Lung microvascular endothelial cell (primary cell): ENCODE data around the gene PPP1R15B. TPM values are rescaled to one million over a fixed set of nuclear protein-coding genes. Genes with fewer than 3 reads are reported as not detected.
"Not testable (repeated sequence)": the region's sequence is repeated elsewhere in the genome, so short reads cannot be mapped to it uniquely, and the experiment has no call there.

Experiments
- DNase-seq, 2 donors: peaks; one replicate each; pipeline versions ENCODE4 v3.0.0 to v3.0.0-alpha.2; 2010; ENCODE audit warnings: low read depth in 2 of 2
- total RNA-seq: library from RNA; depleted of rRNA; stranded (reverse); fragments of >200 nt; gene quantifications from 2 replicates; pipeline ENCODE4 v1.2.1, GENCODE V29; 2014

PPP1R15B gene
- total RNA-seq, 1 donor from 2014 or later: 21.0 TPM

DNA sequence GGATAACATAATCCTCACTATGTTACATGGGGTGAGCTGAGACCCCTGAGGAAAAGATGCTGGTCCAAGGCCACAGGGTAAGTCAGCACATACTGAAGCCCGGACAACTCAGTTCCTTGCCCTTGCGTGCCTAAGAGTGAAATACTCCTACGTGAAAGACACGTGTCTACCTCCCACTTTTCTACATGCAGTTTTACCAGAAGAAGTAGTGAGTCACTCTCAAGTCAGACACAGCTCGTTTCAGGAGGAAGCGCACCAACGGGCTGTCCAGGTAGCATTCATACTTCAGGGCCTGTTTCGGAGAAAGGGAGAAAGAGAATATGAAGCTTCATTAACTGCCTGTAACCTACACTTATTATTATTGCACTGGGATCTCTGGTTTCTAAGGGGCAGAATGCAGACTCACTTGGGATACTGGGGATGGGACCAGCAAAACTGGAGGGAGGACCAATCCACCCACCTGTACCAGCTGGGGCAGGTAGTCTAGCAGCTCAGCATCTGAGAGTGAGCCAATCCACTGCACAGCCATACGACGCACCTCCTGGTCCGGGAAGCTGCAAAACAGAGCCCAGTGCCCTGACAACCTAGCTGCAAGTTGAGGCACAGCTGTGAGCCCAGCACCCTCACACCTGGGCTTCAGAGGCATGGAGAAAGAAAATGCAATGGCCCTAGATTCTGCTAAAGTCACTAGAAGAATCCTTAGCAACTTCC, 32.4 kb upstream of the PPP1R15B start:
- no peak for DNase-seq

- no peak for DNase-seq
Measured at GRCh38 chr1:204443260-204443619, 31.6 kb upstream of the PPP1R15B start.

GRCh38 chr1:204442376-204443259, 31.0 kb upstream of the PPP1R15B start:
- DNase-seq: no peak

- DNase-seq: peak; percentile 38 to 85
Measured at GRCh38 chr1:204441558-204441957, 29.9 kb upstream of the PPP1R15B start.

DNA sequence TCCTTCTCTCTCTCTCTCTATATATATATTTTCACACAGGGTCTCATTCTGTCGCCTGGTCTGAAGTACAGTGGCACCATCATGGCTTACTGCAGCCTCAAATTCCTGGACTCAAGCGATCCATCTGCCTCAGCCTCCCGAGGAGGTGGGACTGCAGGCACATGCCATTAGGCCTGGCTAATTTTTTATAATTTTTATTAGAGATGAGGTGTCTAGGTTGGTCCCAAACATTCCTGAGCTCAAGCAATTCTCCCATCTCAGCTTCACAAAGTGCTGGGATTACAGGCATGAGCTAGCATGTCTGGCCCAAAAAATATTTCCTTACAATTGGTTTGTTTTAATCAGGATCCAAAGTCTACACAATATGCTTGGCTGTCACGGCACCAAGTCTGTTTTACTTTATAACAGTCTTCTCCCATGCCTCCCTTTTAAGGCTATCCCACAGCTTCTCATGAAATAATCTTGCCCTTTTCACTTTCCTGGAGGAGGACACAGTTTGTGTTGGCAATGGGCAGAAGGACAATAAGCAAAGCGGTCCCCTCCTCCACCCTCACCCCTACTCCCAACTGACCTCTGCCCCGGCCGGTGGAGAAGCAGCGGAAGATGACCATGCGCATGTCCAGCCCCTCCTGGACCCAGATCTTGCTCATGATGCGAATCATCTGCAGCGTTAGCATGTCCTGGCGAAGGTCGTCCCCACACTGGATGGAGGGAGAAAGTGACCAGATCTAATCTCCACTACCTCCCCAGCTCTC, 28.2 kb upstream of the PPP1R15B start:
- no peak for DNase-seq

DNA sequence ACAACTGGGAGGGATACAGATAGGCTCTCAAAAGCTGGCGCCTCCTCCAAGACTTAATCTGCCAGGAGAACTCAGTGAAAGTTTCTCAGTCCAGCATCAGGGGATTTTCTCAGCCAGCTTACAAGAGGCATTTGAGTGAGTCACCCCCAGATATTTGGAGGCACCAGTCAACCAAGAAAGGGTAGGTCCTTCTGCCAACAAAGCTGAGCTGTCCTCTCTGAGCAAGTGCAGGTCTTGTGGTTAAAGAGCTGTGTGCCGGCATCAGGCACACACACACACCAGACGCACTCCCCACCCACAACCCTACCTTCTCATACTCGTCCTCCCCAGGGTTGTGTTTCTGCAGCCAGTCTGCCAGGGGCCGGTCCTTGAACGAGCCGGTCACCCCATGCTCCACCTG, 27.0 kb upstream of the PPP1R15B start:
- peak in 1 of 2 donors; percentile 92 for DNase-seq

DNA sequence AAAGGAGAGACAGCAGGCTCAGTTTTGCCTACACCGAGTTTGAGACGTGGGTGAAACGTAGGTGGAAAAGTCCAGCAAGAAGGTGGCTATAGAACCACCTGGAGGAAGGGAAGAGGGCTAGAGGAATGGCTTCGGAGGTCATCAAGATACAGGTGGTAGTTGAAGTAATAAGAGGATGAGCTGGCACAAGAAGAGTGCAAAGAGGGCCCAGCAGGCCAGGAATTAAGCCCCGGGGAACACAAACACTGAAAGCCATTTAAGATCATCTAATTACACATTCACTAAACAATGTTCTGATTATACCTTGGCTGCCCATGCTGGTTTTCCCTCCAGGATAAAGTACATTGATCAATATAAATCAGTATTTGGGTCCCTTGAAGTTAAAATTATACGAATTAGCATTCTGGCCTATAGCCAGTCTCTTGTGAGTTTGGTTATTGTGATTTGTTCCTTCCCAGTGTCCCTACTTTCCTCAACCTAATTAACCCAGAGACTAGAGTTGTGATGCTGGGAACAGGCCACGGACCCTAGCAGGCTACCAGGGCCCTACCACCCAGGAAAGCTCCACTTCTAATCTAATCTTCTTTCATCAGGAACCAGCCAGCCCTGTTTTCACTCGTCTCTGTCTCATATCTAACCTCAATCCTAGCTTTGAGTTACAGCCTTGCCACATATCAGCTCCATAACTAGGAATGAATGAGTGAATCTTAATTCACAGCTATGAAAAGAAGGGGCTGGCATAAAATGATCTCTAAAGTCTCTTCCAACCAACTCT, 26.4 kb upstream of the PPP1R15B start:
- DNase-seq: no peak

DNA sequence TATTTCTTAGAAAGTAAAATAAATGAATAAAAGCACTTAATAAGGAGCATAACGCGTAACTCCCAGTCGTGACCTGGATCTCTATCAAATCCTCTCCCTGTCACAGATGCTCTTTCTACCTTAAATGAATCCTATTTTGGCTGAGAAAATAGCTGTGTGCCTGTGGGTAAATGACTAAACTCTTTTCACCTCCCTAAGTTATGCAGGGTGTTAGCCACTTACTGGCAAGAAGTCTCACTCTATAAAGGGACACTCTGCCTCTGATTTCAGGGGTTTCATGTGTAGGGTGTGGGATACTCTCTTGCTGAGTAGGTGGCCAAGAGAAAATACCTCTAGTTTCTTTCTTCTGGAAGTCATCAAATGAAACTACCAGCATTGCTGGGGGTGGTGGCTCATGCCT, 24.3 kb upstream of the PPP1R15B start:
- no peak for DNase-seq

DNA sequence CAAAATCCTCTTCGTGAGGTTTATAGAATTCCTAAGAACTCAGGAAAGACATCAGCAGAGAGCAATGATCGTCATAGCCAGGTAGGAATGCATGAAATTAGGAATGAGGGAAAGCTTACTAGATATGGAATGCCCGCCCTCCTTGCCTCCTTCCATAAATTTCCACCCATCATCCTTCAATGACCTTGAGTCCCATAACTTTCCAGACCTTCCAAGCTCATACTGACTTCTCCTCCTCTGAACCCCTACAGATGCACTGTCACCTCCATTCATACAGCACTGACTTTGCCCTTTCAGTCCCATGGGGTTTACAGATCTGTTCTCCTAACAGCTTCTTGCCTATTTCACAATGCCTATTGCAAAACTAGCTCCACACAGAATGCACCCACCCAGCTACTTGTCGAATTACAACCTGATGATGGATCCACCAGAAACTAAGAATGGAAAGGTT, 23.8 kb upstream of the PPP1R15B start:
- DNase-seq: no peak

- DNase-seq: no peak
Measured at GRCh38 chr1:204434116-204434755, 22.6 kb upstream of the PPP1R15B start.

GRCh38 chr1:204432708-204433107, 21.1 kb upstream of the PPP1R15B start:
- no peak for DNase-seq

GRCh38 chr1:204431310-204432184, 19.9 kb upstream of the PPP1R15B start:
- peak; percentile 87 to 93 for DNase-seq

DNA sequence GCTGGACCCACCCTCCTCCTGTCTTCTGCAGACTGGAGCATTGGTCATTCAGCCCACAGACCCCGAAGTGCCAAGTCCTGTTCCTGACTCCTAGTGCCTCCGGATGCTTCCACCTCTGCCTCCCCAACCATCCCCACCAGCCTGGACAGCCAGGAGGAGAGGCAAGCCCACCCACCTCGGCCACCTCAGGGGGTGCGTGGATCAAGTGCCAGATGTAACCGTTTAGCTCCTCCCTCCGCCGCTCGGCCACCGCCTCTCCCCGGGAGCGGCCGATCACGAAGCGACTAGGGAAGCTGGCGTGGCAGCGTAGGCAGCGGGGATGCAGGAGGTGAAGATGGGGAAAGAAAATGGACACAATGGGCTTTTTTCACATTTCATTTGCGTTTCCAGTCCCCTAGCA, 18.1 kb upstream of the PPP1R15B start:
- no peak for DNase-seq

- no peak for DNase-seq
Measured at GRCh38 chr1:204426971-204427701, 15.5 kb upstream of the PPP1R15B start.

DNA sequence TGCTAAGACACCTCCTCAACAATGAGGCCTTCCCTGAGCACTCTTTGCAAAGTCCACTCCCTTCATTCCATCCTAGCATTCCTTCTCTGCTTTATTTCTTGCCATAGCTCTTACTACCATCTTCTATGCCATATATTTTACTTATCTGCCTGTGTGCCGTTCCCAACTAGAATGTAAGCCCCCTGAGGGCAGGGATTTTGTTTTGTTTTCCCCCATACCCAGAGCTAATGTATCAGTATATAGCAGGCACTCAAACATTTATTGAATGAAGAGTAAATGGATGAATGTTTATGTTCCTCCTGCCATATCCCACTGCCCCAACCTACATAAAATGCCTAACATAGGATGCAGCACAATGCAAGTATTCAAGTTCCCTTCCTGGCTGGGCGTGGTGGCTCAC, 14.9 kb upstream of the PPP1R15B start:
- DNase-seq: no peak

GRCh38 chr1:204426035-204426436, 14.4 kb upstream of the PPP1R15B start:
- DNase-seq: peak in 1 of 2 donors; percentile 61

DNA sequence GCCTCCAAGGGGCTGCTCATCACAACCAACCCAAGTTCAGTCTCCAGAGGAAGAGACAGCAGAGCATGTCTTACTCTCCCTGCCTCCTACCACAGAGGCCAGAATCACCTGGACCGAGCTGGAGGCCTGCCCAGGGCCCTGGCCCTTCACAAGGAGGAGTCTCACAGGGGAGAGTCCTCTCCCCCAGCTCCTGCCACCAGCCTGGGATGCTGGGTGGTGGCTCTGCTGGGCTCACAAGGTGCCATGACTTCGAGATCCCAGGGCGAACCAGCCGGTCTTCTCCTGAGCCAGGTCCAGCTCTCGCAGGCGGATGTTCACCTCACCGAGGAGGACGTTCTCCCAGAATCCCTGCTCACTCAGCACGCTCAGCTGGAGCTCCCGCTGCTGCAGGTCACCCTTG, 13.0 kb upstream of the PPP1R15B start:
- DNase-seq: no peak

GRCh38 chr1:204422061-204422705, 10.6 kb upstream of the PPP1R15B start:
- not testable (repeated sequence) for DNase-seq

GRCh38 chr1:204421441-204421840, 9.8 kb upstream of the PPP1R15B start:
- DNase-seq: no peak
